HUES6 (cell line): ENCODE measurements around the gene RNF4.
"Not testable (repeated sequence)": the region's sequence is repeated elsewhere in the genome, so short reads cannot be mapped to it uniquely, and the experiment has no call there.

Experiments
- H3K27ac ChIP-seq: 2 replicates; pipeline ENCODE4 v1.7.0; 2013; ENCODE audit warnings: low read depth, mild to moderate bottlenecking, low read length, inconsistent platforms
- H3K27me3 ChIP-seq: 2 replicates; pipeline ENCODE4 v1.6.1; 2013; ENCODE audit warnings: low read length; ENCODE audit not compliant: control insufficient read depth, insufficient read depth
- H3K36me3 ChIP-seq: 2 replicates; pipeline ENCODE4 v1.6.1; 2013; ENCODE audit warnings: low read length; ENCODE audit not compliant: control insufficient read depth, insufficient read depth
- H3K4me1 ChIP-seq: 2 replicates; pipeline ENCODE4 v1.6.1; 2013; ENCODE audit warnings: low read length; ENCODE audit not compliant: control insufficient read depth, insufficient read depth
- H3K4me3 ChIP-seq: 2 replicates; pipeline ENCODE4 v1.5.1; 2013; ENCODE audit warnings: low read depth, low read length
- H3K9ac ChIP-seq: one replicate; pipeline ENCODE4 v1.6.1; 2013; ENCODE audit warnings: mild to moderate bottlenecking, low read length
- H3K9me3 ChIP-seq: 2 replicates; pipeline ENCODE4 v1.6.1; 2013; ENCODE audit warnings: low read depth, low read length; ENCODE audit not compliant: control insufficient read depth, insufficient read depth

RNF4 gene

DNA sequence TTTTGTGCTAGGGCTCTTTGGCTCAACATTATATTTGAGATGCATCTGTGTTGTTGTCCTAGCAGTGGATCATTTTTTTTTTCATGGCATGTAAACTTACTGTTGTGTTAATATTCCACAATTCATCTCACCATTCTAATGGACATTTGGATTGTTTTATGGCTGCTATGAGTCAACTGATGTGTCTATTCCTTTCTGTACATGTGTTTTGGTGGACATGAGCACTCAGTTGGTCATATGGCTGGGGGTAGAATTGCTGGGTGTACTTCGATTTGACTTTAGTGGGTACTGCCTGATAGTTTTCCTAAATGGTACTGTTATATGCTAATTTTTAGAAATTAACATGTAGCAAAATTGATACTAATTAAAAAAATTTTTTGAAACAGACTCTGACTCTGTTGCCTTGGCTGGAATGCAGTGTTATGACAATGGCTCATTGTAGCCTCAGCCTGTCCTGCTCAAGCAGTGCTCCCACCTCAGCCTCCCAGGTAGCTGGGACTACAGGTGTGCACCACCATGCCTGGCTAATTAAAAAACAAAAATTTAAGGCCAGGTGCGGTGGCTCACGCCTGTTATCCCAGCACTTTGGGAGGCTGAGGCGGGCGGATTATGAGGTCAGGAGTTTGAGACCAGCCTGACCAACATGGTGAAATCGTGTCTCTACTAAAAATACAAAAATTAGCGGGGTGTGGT, 76.6 kb downstream of the RNF4 start:
- H3K9me3 ChIP-seq: no peaks in the 10 kb centered on the region
- H3K9ac ChIP-seq: no peak overlapping the region
- no peaks in the 10 kb centered on the region for H3K4me1 ChIP-seq
- no peaks in the 10 kb centered on the region for H3K27me3 ChIP-seq
- peaks cover 5% of the 10 kb centered on the region for H3K36me3 ChIP-seq
- no peak overlapping the region for H3K4me3 ChIP-seq
- H3K27ac ChIP-seq: no peak overlapping the region

DNA sequence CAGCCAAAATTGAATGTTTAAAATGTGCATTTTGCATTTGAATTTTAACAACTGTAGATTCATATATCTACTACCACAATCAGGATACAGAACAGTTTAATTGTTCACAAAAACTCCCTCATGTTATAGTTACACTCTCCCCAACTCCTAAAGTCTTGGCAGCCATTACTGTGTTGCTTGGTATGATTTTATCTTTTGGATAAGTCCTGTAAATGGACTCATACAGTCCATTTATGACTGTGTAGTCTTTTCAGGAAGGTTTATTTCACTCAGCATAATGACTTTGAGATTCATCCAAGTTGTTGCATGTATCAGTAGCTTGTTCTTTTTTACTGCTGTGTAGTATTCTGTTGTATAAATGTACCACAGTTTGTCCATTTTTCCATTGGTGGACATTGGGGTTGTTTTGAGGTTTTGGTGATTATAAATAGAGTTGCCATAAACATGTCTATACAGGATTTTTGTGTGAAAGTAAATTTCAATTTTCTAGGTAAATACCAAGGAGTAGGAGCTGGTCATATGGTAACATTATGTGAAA, 77.4 kb downstream of the RNF4 start:
- Histone ChIP-seq H3K27me3 (no peaks in the 10 kb centered on the region), H3K9me3 (no peaks in the 10 kb centered on the region), H3K27ac (no peak overlapping the region), H3K36me3 (peaks cover 5% of the 10 kb centered on the region), H3K9ac (no peak overlapping the region), H3K4me3 (no peak overlapping the region), H3K4me1 (no peaks in the 10 kb centered on the region)

DNA sequence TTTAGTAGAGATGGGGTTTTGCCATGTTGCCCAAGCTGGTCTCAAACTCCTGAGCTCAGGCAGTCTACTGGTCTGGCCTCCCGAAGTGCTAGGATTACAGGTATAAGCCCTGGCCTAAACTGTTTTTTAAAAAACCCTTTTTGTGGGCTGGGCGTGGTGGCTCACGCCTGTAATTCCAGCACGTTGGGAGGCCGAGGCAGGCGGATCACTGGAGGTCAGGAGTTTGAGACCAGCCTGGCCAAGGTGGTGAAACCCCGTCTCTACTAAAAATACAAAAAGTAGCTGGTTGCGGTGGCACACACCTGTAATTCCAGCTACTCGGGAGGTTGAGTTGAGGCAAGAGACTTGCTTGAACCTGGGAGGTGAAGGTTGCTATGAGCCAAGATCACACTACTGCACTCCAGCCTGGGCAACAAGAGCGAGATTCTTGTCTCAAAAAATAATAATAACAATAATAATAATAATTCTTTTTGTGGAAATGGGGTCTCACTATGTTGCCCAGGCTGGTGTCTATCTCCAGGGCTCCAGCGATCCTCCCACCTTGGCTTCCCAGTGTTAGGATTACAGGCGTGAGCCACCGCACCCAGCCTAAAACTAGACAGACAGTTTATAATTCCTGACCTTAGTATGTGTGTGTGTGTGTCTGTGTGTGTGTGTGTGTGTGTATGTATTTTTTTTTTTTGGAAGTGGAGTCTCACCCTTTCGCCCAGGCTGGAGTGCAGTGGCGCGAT, 78.2 kb downstream of the RNF4 start:
- not testable (repeated sequence) for H3K9ac ChIP-seq, H3K4me3 ChIP-seq, H3K4me1 ChIP-seq, H3K9me3 ChIP-seq, H3K27ac ChIP-seq, H3K36me3 ChIP-seq, H3K27me3 ChIP-seq

- Histone ChIP-seq H3K9ac (no peak overlapping the region), H3K4me3 (no peak overlapping the region), H3K9me3 (no peaks in the 10 kb centered on the region), H3K27ac (no peak overlapping the region), H3K4me1 (no peaks in the 10 kb centered on the region), H3K27me3 (no peaks in the 10 kb centered on the region), H3K36me3 (no peaks in the 10 kb centered on the region)
Measured at GRCh38 chr4:2551118-2551517, 82.2 kb downstream of the RNF4 start.

DNA sequence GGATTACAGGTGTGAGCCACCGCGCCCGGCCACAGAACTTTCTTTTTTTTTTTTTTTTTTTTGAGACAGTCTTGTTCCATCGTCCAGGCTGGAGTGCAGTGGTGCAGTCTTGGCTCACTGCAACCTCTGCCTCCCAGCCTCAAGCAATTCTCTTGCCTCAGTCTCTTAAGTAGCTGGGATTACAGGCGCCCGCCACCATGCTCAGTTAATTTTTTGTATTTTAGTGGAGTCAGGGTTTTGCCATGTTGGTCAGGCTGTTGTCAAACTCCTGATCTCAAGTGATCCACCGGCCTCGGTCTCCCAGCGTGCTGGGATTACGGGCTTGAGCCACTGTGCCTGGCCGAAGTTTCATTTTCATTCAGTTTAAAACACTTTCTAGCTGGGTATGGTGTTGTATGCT, 83.9 kb downstream of the RNF4 start:
- Histone ChIP-seq H3K27ac (no peak overlapping the region), H3K4me1 (no peaks in the 10 kb centered on the region), H3K4me3 (no peak overlapping the region), H3K9ac (no peak overlapping the region), H3K27me3 (no peaks in the 10 kb centered on the region), H3K36me3 (no peaks in the 10 kb centered on the region), H3K9me3 (no peaks in the 10 kb centered on the region)

- Histone ChIP-seq H3K4me1 (no peaks in the 10 kb centered on the region), H3K9me3 (no peaks in the 10 kb centered on the region), H3K4me3 (no peak overlapping the region), H3K27me3 (no peaks in the 10 kb centered on the region), H3K36me3 (no peaks in the 10 kb centered on the region; the same call in 1 of the 2 replicates), H3K9ac (no peak overlapping the region), H3K27ac (no peak overlapping the region)
Measured at GRCh38 chr4:2558301-2558700, 89.4 kb downstream of the RNF4 start.

GRCh38 chr4:2560167-2560566, 91.3 kb downstream of the RNF4 start:
- Histone ChIP-seq H3K4me1 (no peaks in the 10 kb centered on the region), H3K27me3 (no peaks in the 10 kb centered on the region), H3K36me3 (no peaks in the 10 kb centered on the region; the same call in 1 of the 2 replicates), H3K9ac (no peak overlapping the region), H3K4me3 (no peak overlapping the region), H3K27ac (no peak overlapping the region), H3K9me3 (no peaks in the 10 kb centered on the region)
